ENCODE results near the gene NRXN2.
A peak's percentile ranks its signal among the peaks of the same experiment; 100 is the strongest.

The NRXN2 gene

DNA sequence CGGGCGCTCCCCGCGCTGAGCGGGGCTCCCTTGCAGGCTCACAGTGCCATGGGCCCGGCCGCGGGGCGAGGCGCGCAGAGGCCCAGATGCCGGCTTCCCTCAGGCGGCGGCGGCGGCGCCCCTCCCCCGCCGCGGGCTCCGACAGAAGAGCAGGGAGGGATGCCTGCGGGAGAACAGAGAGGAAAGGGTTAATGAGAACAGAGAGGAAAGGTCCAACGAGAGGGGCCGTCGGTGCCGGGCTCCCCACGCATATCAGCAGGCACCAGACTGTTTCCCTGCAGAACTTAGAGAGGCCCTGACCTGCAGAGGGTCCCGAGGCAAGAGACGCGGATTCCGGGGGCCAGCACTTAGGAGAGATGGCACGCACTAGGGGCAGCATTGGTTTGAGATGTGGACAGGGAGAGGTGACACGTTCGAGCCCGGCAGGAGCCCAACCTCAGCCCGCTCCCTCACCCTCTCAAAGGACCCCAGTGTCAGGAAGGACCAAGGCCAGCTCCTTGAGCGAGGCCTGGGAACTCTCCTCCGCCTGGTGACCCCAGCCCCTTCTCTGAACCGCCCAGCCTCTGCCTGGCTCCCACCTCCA, 9.1 kb downstream of the NRXN2 start:
- DNase-seq = no peak
- Histone ChIP-seq H3K9me3 (replicated peaks; ENCODE audit: insufficient read depth, low read length) (no peaks in the 10 kb centered on the region), H3K4me2 (ENCODE audit: low read depth, low read length) (no peak overlapping the region), H3K9ac (ENCODE audit: low read length) (no peak overlapping the region), H3K27me3 (replicated peaks; ENCODE audit: insufficient read depth, low read length) (peaks cover 85% of the 10 kb centered on the region), H3K4me3 (ENCODE audit: low read length) (no peak overlapping the region), H3K36me3 (replicated peaks; ENCODE audit: insufficient read depth, low read length) (no peaks in the 10 kb centered on the region), H2AFZ (ENCODE audit: low read length) (no peak overlapping the region), H3K4me1 (ENCODE audit: low read length) (no peaks in the 10 kb centered on the region), H3F3A (ENCODE audit: insufficient read depth, low read length) (no peaks in the 10 kb centered on the region), H3K9me2 (replicated peaks; ENCODE audit: insufficient read depth, low read length) (no peaks in the 10 kb centered on the region), H3K79me2 (ENCODE audit: low read length) (no peaks in the 10 kb centered on the region), H4K20me1 (ENCODE audit: insufficient read depth, low read length) (no peaks in the 10 kb centered on the region), H3K27ac (ENCODE audit: low read length) (no peak overlapping the region)
- TF ChIP-seq EZH2phosphoT487 (IDR thresholded peaks at IDR 0.05; ENCODE audit: low read length) (no peak), EZH2 (optimal IDR thresholded peaks at IDR 0.05; ENCODE audit: low read depth, low read length) (no peak)
- TF ChIP-seq, protein P1, sequence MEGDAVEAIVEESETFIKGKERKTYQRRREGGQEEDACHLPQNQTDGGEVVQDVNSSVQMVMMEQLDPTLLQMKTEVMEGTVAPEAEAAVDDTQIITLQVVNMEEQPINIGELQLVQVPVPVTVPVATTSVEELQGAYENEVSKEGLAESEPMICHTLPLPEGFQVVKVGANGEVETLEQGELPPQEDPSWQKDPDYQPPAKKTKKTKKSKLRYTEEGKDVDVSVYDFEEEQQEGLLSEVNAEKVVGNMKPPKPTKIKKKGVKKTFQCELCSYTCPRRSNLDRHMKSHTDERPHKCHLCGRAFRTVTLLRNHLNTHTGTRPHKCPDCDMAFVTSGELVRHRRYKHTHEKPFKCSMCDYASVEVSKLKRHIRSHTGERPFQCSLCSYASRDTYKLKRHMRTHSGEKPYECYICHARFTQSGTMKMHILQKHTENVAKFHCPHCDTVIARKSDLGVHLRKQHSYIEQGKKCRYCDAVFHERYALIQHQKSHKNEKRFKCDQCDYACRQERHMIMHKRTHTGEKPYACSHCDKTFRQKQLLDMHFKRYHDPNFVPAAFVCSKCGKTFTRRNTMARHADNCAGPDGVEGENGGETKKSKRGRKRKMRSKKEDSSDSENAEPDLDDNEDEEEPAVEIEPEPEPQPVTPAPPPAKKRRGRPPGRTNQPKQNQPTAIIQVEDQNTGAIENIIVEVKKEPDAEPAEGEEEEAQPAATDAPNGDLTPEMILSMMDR (IDR thresholded peaks at IDR 0.05; ENCODE audit: low read length) = no peak

DNA sequence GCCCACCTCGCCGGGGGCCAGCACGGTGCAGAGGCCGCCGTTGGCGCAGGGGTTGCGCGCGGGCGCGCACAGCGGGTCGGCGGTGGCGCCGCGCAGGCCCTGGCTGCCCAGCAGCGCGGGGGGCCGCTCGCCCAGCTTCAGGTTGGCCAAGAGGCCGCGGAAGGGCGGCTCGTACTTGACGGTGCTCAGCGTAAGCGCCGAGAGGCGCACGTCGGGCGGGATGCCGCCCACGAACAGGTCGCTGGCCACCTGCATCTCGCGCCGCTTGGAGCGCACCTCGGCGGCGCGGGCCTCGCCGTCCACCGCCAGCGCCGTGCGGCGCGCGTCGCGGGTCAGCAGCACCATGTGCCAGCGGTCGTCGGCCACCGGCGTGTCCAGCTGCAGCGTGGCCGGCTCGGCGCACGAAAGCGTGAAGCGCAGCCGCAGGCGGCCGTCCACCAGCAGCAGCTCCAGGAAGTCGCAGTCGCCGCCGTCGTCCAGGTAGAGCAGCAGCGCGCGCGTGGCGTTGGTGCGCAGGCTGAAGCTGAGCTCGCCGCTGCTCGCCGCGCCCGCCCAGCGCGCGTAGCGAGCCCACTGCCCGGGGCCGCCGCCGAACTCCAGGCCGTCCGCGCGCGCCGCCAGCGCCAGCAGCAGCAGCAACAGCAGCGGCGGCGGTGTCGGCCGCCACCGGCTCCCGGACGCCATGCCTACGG, 9.8 kb downstream of the NRXN2 start:
- Histone ChIP-seq H2AFZ (ENCODE audit: low read length) (no peak overlapping the region), H3K27me3 (replicated peaks; ENCODE audit: insufficient read depth, low read length) (peaks cover 84% of the 10 kb centered on the region), H3K4me3 (ENCODE audit: low read length) (no peak overlapping the region), H3K9me2 (replicated peaks; ENCODE audit: insufficient read depth, low read length) (no peaks in the 10 kb centered on the region), H3K9me3 (replicated peaks; ENCODE audit: insufficient read depth, low read length) (no peaks in the 10 kb centered on the region), H3K4me1 (ENCODE audit: low read length) (no peaks in the 10 kb centered on the region), H3K4me2 (ENCODE audit: low read depth, low read length) (no peak overlapping the region), H3K36me3 (replicated peaks; ENCODE audit: insufficient read depth, low read length) (no peaks in the 10 kb centered on the region), H3K9ac (ENCODE audit: low read length) (no peak overlapping the region), H3K27ac (ENCODE audit: low read length) (no peak overlapping the region), H3F3A (ENCODE audit: insufficient read depth, low read length) (no peaks in the 10 kb centered on the region), H4K20me1 (ENCODE audit: insufficient read depth, low read length) (no peaks in the 10 kb centered on the region), H3K79me2 (ENCODE audit: low read length) (no peaks in the 10 kb centered on the region)
- peak; percentile 21 for DNase-seq
- TF ChIP-seq, protein P1 (IDR thresholded peaks at IDR 0.05; ENCODE audit: low read length) = no peak
- no peak for TF ChIP-seq EZH2 (optimal IDR thresholded peaks at IDR 0.05; ENCODE audit: low read depth, low read length)
- TF ChIP-seq EZH2phosphoT487 (IDR thresholded peaks at IDR 0.05; ENCODE audit: low read length) = no peak

DNA sequence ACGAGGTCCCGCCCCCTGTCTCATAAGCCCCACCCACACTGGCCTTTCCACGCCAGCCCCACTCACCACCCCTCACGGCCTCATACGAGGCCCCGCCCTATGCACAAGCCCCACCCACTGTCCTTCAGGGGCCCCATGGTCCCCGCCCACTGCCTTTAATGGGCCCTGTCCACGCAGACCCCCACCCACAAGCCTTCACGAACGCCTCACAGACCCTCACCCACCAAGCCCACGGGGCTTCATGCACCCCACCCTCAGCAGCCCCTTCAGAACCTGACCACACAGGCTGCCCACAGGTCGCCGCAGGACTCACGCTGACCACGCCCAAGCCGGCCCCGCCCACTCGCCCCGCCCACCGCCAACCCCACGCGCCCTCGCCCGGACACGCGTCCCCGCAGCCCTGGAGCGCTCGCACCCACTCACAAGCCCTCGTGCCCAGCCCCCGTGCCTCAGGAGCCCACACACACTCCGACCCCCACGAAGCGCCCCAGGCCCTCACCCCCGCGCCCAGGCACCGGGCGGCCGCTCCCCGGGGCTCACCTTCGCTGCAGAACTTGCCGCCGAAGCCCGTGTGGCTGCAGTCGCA, 10.5 kb downstream of the NRXN2 start:
- DNase-seq = no peak
- no peaks in the 10 kb centered on the region for H3F3A ChIP-seq (ENCODE audit: insufficient read depth, low read length)
- no peaks in the 10 kb centered on the region for H3K4me1 ChIP-seq (ENCODE audit: low read length)
- no peaks in the 10 kb centered on the region for H3K36me3 ChIP-seq (replicated peaks; ENCODE audit: insufficient read depth, low read length)
- no peaks in the 10 kb centered on the region for H3K9me2 ChIP-seq (replicated peaks; ENCODE audit: insufficient read depth, low read length)
- H3K9ac ChIP-seq (ENCODE audit: low read length) = no peak overlapping the region
- no peak overlapping the region for H3K27ac ChIP-seq (ENCODE audit: low read length)
- H3K9me3 ChIP-seq (replicated peaks; ENCODE audit: insufficient read depth, low read length) = no peaks in the 10 kb centered on the region
- TF ChIP-seq, protein P1 (IDR thresholded peaks at IDR 0.05; ENCODE audit: low read length) = no peak
- no peak overlapping the region for H2AFZ ChIP-seq (ENCODE audit: low read length)
- no peaks in the 10 kb centered on the region for H4K20me1 ChIP-seq (ENCODE audit: insufficient read depth, low read length)
- no peak overlapping the region for H3K4me3 ChIP-seq (ENCODE audit: low read length)
- H3K79me2 ChIP-seq (ENCODE audit: low read length) = no peaks in the 10 kb centered on the region
- H3K27me3 ChIP-seq (replicated peaks; ENCODE audit: insufficient read depth, low read length) = peaks cover 82% of the 10 kb centered on the region
- H3K4me2 ChIP-seq (ENCODE audit: low read depth, low read length) = no peak overlapping the region

Data from MM.1S (cell line).